ENCODE measurements around the gene HOXA13.

DNA sequence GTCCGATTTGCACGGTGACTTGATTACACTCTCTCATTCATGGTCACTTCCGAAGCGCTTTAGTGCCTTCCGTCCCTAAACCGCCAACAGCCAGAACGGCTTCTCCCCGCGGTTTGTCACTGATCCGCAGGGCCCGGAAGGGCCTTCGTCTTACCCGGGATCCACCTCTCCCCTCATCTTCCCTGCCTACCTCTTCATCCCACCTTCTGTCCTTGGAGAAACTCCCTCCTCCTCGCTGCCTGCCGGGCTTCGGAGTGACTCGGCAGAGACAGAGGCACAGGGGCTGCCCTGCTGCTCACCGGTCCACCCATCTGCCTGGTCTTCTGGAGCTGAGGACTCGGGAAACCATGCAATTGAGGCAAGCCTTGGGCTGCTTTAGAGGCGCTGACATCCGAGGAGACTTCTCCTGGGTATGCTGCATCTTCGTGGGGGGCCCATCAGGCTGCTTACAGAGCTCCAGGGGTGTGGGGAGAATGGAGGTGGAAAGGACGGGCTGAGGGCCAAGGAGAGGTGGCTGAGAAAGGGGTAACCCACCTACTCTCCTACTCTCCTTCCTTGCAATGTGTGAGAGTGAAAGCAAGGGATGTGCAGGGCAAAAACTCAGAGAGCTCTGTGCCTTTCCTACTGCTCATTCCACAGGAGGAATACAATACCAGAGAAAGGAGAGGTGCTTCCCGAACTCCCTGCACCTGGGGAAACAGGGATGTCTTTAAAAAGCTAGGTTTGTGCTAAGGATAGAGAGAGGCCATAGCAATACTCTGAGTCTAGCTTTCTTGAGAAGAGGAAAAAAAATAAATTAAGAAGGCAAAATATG, 13.8 kb downstream of the HOXA13 start:
- TF ChIP-seq, protein P1, sequence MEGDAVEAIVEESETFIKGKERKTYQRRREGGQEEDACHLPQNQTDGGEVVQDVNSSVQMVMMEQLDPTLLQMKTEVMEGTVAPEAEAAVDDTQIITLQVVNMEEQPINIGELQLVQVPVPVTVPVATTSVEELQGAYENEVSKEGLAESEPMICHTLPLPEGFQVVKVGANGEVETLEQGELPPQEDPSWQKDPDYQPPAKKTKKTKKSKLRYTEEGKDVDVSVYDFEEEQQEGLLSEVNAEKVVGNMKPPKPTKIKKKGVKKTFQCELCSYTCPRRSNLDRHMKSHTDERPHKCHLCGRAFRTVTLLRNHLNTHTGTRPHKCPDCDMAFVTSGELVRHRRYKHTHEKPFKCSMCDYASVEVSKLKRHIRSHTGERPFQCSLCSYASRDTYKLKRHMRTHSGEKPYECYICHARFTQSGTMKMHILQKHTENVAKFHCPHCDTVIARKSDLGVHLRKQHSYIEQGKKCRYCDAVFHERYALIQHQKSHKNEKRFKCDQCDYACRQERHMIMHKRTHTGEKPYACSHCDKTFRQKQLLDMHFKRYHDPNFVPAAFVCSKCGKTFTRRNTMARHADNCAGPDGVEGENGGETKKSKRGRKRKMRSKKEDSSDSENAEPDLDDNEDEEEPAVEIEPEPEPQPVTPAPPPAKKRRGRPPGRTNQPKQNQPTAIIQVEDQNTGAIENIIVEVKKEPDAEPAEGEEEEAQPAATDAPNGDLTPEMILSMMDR (IDR thresholded peaks at IDR 0.05; ENCODE audit: low read depth, low read length): no peak
- no peak for TF ChIP-seq EZH2phosphoT487 (IDR thresholded peaks at IDR 0.05; ENCODE audit: low read depth)
